ENCODE results near the gene PRDX6.
"Not testable (repeated sequence)": the region's sequence is repeated elsewhere in the genome, so short reads cannot be mapped to it uniquely, and the experiment has no call there.

Gene PRDX6

DNA sequence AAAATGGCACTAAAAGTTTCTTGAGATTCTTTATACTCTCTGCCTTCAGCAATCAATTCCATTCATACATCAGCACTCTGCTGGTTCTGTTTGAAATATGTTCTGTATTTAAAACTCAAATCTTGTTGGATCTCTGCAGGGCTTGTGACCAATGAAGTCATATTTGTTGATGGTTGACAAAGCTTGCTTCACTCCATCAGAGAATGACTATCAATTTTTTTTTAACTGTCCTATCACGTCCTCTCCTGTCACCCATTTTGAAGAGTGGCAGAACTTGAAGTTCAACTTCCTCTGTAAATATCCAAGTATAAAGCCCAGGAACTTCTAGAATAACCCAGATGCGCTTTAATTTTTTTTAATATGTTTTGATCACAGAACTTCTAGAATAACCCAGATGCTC is 10.9 kb downstream of the PRDX6 start:
- no peak for DNase-seq

DNA sequence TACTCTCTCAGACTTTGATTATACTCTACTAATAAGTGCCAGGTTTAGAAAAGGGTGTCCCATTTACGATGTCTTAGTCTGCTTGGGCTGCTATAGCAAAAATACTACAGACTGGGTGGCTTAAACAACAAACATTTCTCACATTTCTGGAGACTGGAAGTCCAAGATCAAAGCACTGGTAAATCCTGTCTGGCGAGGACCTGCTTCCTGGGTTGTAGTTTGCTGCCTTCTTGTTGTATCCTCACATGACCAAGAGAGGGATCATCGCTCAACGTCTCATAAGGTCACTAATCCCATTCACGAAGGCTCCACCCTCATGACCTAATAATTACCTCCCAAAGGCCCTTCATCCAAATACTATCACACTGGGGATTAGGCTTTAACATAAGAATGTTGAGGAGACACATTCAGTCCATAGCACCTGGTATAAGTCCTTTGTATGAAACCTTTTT is 12.0 kb downstream of the PRDX6 start:
- TF ChIP-seq, protein P1, sequence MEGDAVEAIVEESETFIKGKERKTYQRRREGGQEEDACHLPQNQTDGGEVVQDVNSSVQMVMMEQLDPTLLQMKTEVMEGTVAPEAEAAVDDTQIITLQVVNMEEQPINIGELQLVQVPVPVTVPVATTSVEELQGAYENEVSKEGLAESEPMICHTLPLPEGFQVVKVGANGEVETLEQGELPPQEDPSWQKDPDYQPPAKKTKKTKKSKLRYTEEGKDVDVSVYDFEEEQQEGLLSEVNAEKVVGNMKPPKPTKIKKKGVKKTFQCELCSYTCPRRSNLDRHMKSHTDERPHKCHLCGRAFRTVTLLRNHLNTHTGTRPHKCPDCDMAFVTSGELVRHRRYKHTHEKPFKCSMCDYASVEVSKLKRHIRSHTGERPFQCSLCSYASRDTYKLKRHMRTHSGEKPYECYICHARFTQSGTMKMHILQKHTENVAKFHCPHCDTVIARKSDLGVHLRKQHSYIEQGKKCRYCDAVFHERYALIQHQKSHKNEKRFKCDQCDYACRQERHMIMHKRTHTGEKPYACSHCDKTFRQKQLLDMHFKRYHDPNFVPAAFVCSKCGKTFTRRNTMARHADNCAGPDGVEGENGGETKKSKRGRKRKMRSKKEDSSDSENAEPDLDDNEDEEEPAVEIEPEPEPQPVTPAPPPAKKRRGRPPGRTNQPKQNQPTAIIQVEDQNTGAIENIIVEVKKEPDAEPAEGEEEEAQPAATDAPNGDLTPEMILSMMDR (IDR thresholded peaks at IDR 0.05; ENCODE audit: low read depth, low read length), result 0 out of 2 replicates have a peak, but pooled peaks have one; percentile 11
- DNase-seq, result peak; percentile 79
- H3K9me3 ChIP-seq (ENCODE audit: severe bottlenecking), result no peaks in the 10 kb centered on the region
- peaks cover 43% of the 10 kb centered on the region for H3K36me3 ChIP-seq
- no peak overlapping the region for H3K4me3 ChIP-seq (ENCODE audit: low read depth, low read length)
- H3K27ac ChIP-seq, result no peak overlapping the region
- H3K27me3 ChIP-seq (ENCODE audit: insufficient read depth, low read depth, severe bottlenecking), result no peaks in the 10 kb centered on the region

More for the DNA sequence above, 10.9 kb downstream of the PRDX6 start:
- Histone ChIP-seq H3K27ac (no peak overlapping the region), H3K36me3 (peaks cover 52% of the 10 kb centered on the region), H3K9me3 (ENCODE audit: severe bottlenecking) (no peaks in the 10 kb centered on the region), H3K27me3 (ENCODE audit: insufficient read depth, low read depth, severe bottlenecking) (no peaks in the 10 kb centered on the region), H3K4me3 (ENCODE audit: low read depth, low read length) (no peak overlapping the region)
- TF ChIP-seq, protein P1 (IDR thresholded peaks at IDR 0.05; ENCODE audit: low read depth, low read length), result no peak

DNA sequence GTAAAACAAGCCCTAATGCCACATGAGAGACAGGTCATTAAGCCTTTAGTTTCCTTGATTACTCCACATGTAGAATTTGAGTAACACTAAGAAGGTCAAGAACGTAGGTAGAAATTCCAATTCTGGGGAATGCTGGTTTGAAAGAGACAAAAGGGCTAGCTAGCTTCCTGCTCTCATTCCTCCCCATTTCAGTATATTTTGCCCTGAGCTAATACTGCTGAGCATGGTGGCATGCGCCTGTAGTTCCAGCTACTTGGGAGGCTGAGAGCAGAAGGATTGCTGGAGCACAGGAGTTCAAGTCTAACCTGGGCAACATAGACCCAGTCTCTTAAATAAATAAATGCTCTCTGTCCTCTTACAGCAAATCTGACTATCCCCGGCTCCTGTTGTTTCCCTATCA is 12.8 kb downstream of the PRDX6 start:
- H3K4me3 ChIP-seq (ENCODE audit: low read depth, low read length), result no peak overlapping the region
- DNase-seq, result no peak
- TF ChIP-seq, protein P1 (IDR thresholded peaks at IDR 0.05; ENCODE audit: low read depth, low read length), result no peak
- H3K27ac ChIP-seq, result no peak overlapping the region
- peaks cover 35% of the 10 kb centered on the region for H3K36me3 ChIP-seq
- no peaks in the 10 kb centered on the region for H3K9me3 ChIP-seq (ENCODE audit: severe bottlenecking)
- no peaks in the 10 kb centered on the region for H3K27me3 ChIP-seq (ENCODE audit: insufficient read depth, low read depth, severe bottlenecking)

DNA sequence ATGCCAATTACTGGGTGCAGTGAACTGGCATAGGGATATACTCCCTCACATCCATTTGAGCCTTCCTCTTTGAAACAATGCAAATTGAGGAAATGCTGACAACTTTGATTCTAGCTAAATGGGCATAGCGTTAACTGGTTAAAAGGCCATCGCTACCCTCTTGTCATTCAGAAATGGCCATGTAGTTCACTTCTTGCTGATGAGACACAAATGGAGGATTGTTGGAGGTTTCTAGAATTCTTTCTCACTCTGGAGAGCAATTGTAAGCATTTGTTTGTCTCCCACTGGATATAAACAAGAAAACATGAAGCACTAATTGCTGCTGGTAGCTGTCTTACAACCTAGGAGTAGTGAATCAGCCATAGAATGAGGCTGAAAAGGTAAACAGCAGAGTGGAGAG is 14.4 kb downstream of the PRDX6 start:
- no peaks in the 10 kb centered on the region for H3K27me3 ChIP-seq (ENCODE audit: insufficient read depth, low read depth, severe bottlenecking)
- DNase-seq, result no peak
- H3K27ac ChIP-seq, result no peak overlapping the region
- H3K36me3 ChIP-seq, result peaks cover 20% of the 10 kb centered on the region
- no peak overlapping the region for H3K4me3 ChIP-seq (ENCODE audit: low read depth, low read length)
- TF ChIP-seq, protein P1 (IDR thresholded peaks at IDR 0.05; ENCODE audit: low read depth, low read length), result no peak
- no peaks in the 10 kb centered on the region for H3K9me3 ChIP-seq (ENCODE audit: severe bottlenecking)

DNA sequence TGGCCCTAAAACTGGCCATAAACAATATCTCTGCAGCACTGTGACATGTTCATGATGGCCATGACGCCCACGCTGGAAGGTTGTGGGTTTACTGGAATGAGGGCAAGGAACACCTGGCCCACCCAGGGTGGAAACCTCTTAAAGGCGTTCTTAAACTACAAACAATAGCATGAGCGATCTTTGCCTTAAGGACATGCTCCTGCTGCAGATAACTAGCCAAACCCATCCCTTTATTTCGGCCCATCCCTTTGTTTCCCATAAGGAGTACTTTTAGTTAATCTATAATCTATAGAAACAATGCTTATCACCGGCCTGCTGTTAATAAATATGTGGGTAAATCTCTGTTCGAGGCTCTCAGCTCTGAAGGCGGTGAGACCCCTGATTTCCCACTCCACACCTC is 16.0 kb downstream of the PRDX6 start:
- not testable (repeated sequence) for H3K9me3 ChIP-seq (ENCODE audit: severe bottlenecking); H3K36me3 ChIP-seq; H3K4me3 ChIP-seq (ENCODE audit: low read depth, low read length); DNase-seq; H3K27me3 ChIP-seq (ENCODE audit: insufficient read depth, low read depth, severe bottlenecking); H3K27ac ChIP-seq

DNA sequence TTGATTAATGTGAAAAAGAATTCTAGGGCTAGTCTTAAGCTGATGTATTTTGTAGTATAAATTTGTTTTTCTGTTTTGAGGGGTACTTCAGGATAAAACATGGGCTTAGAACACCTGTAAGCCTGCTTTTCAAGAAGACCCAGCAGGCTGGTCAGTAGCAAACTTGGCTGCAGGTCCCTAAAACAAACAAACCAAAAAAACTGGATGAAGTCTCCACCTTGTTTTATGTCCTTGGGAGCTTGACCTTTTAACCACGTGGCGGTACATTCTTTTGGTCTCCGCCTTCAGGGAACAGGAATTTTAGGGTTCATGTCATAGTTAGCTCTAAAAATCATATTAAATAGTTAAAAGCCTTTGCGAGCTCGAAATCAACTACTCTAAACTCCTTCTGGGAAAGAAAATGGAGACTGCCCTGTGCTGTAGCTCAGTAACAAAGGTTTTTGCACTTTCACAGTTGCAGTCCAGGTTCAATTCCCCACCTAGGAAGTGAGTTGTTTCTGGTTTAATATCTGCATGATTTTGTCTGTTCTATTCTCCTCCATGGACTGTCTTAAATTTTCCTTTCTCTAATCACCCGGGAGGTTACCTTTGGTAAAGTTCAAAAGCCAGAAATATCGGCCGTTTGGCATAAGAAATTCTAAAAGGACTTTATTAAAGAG is 18.6 kb downstream of the PRDX6 start:
- H3K27me3 ChIP-seq (ENCODE audit: insufficient read depth, low read depth, severe bottlenecking), result no peaks in the 10 kb centered on the region
- H3K4me3 ChIP-seq (ENCODE audit: low read depth, low read length), result no peak overlapping the region
- TF ChIP-seq, protein P1 (IDR thresholded peaks at IDR 0.05; ENCODE audit: low read depth, low read length), result no peak
- no peaks in the 10 kb centered on the region for H3K9me3 ChIP-seq (ENCODE audit: severe bottlenecking)
- DNase-seq, result no peak
- H3K36me3 ChIP-seq, result no peaks in the 10 kb centered on the region
- H3K27ac ChIP-seq, result no peak overlapping the region
